ENCODE data around the gene MYCBP2.
"Not testable (repeated sequence)": the region's sequence is repeated elsewhere in the genome, so short reads cannot be mapped to it uniquely, and the experiment has no call there.

The MYCBP2 gene

GRCh38 chr13:77333594-77333993, 6.7 kb upstream of the MYCBP2 start:
- DNase-seq: no peak

GRCh38 chr13:77331421-77331820, 4.5 kb upstream of the MYCBP2 start:
- no peak for DNase-seq

- DNase-seq: no peak
Measured at GRCh38 chr13:77329911-77330584, 3.2 kb upstream of the MYCBP2 start.

GRCh38 chr13:77329133-77329910, 2.4 kb upstream of the MYCBP2 start:
- peak; percentile 92 for DNase-seq

- DNase-seq: no peak
Measured at GRCh38 chr13:77328819-77329132, 1.9 kb upstream of the MYCBP2 start.

- DNase-seq: no peak
Measured at GRCh38 chr13:77325371-77325980, 1.4 kb downstream of the MYCBP2 start.

- no peak for DNase-seq
Measured at GRCh38 chr13:77323858-77324257, 3.0 kb downstream of the MYCBP2 start.

GRCh38 chr13:77319536-77319935, 7.4 kb downstream of the MYCBP2 start:
- DNase-seq: no peak

GRCh38 chr13:77318741-77319140, 8.2 kb downstream of the MYCBP2 start:
- DNase-seq: no peak

- no peak for DNase-seq
Measured at GRCh38 chr13:77316430-77316829, 10.5 kb downstream of the MYCBP2 start.

GRCh38 chr13:77315509-77315908, 11.4 kb downstream of the MYCBP2 start:
- not testable (repeated sequence) for DNase-seq

- no peak for DNase-seq
Measured at GRCh38 chr13:77313923-77314322, 13.0 kb downstream of the MYCBP2 start.

GRCh38 chr13:77312311-77312710, 14.6 kb downstream of the MYCBP2 start:
- no peak for DNase-seq

- no peak for DNase-seq
Measured at GRCh38 chr13:77310579-77311279, 16.2 kb downstream of the MYCBP2 start.

- no peak for DNase-seq
Measured at GRCh38 chr13:77310161-77310560, 16.7 kb downstream of the MYCBP2 start.

GRCh38 chr13:77309254-77309653, 17.6 kb downstream of the MYCBP2 start:
- DNase-seq: no peak

- DNase-seq: no peak
Measured at GRCh38 chr13:77306458-77306857, 20.4 kb downstream of the MYCBP2 start.

GRCh38 chr13:77305266-77305665, 21.6 kb downstream of the MYCBP2 start:
- no peak for DNase-seq

GRCh38 chr13:77300176-77301037, 26.5 kb downstream of the MYCBP2 start:
- DNase-seq: no peak

- DNase-seq: no peak
Measured at GRCh38 chr13:77299587-77299986, 27.3 kb downstream of the MYCBP2 start.

- DNase-seq: no peak
Measured at GRCh38 chr13:77298426-77298825, 28.5 kb downstream of the MYCBP2 start.

GRCh38 chr13:77291774-77292173, 35.1 kb downstream of the MYCBP2 start:
- no peak for DNase-seq

GRCh38 chr13:77290342-77290741, 36.6 kb downstream of the MYCBP2 start:
- no peak for DNase-seq
